ENCODE measurements around the gene CYP2S1. TPM values are rescaled to one million over a fixed set of nuclear protein-coding genes. Genes with fewer than 3 reads are reported as not detected.

Gene CYP2S1
- total and polyA plus RNA-seq, 2 experiments from 2014 or later = 130 to 315 TPM

- Mint-ChIP-seq H3K4me3 (no peak overlapping the region), H3K9me3 (no peaks in the 10 kb centered on the region), H3K27ac (no peak overlapping the region), H3K4me1 (no peaks in the 10 kb centered on the region), H3K27me3 (ENCODE audit: insufficient read depth, low read depth, poor library complexity) (peaks cover 3% of the 10 kb centered on the region), H3K36me3 (ENCODE audit: low read depth) (no peaks in the 10 kb centered on the region)
- no peaks in the 10 kb centered on the region for H3K9me2 ChIP-seq (ENCODE audit: insufficient read depth)
- no peak overlapping the region for H2AFZ ChIP-seq
- H3K36me3 ChIP-seq (ENCODE audit: insufficient read depth) = no peaks in the 10 kb centered on the region; the same call in 1 of the 2 replicates
- H3K27me3 ChIP-seq (ENCODE audit: insufficient read depth) = no peaks in the 10 kb centered on the region
- no peaks in the 10 kb centered on the region for H3K4me1 ChIP-seq (ENCODE audit: insufficient read depth)
- peaks cover 6% of the 10 kb centered on the region; the same call in 1 of the 2 replicates for H3F3A ChIP-seq (replicated peaks; ENCODE audit: low read depth)
- no peaks in the 10 kb centered on the region for H4K20me1 ChIP-seq (replicated peaks; ENCODE audit: insufficient read depth)
- no peaks in the 10 kb centered on the region for H3K79me2 ChIP-seq (replicated peaks; ENCODE audit: insufficient read depth)
- DNase-seq (ENCODE audit: low spot score) (no peak), ATAC-seq (no peak)
- no peak overlapping the region for H3K4me2 ChIP-seq
- TF ChIP-seq, protein P1, sequence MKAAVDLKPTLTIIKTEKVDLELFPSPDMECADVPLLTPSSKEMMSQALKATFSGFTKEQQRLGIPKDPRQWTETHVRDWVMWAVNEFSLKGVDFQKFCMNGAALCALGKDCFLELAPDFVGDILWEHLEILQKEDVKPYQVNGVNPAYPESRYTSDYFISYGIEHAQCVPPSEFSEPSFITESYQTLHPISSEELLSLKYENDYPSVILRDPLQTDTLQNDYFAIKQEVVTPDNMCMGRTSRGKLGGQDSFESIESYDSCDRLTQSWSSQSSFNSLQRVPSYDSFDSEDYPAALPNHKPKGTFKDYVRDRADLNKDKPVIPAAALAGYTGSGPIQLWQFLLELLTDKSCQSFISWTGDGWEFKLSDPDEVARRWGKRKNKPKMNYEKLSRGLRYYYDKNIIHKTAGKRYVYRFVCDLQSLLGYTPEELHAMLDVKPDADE (IDR thresholded peaks at IDR 0.05) = no peak
- TF ChIP-seq EZH2 (IDR thresholded peaks at IDR 0.05; ENCODE audit: low read depth, unreplicated experiment) (no peak), REST (IDR thresholded peaks at IDR 0.05; ENCODE audit: unreplicated experiment) (no peak)
- no peak overlapping the region for H3K27ac ChIP-seq (ENCODE audit: low read depth)
- H3K4me3 ChIP-seq = no peak overlapping the region
Observed at GRCh38 chr19:41232686-41233085, 39.7 kb downstream of the CYP2S1 start.

DNA sequence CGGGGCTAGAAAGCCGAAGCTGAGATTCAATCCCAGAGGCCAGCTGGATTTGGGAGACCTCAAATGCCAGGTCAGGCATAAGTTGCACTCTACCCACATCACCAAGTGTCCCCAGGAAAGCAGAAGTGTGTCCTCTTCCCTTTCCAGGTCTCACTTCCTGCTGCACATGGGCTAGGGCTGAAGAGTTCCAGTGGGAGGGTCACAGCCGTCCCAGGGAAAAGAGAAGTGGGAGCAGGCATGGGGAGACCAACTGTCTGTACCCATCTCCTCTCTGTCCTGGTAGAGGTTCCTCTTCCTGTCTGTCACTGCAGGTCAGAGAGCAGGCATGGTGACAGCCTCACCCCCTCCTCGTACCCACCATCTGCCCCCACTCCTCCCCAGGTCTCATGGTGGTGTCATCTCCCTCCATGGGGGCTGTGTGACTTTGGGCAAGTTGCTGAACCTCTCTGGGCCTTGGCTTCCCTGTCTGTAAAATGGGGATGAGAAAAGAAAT lies 40.8 kb downstream of the CYP2S1 start:
- no peaks in the 10 kb centered on the region for H3K9me3 Mint-ChIP-seq
- Histone ChIP-seq H2AFZ (no peak overlapping the region), H3K9me2 (ENCODE audit: insufficient read depth) (no peaks in the 10 kb centered on the region), H3F3A (replicated peaks; ENCODE audit: low read depth) (0 out of 2 replicates have a peak, but pooled peaks cover 4% of the 10 kb centered on the region), H3K36me3 (ENCODE audit: insufficient read depth) (no peaks in the 10 kb centered on the region; the same call in none of the 2 replicates), H3K4me2 (no peak overlapping the region), H4K20me1 (replicated peaks; ENCODE audit: insufficient read depth) (no peaks in the 10 kb centered on the region), H3K27ac (ENCODE audit: low read depth) (no peak overlapping the region), H3K27me3 (ENCODE audit: insufficient read depth) (no peaks in the 10 kb centered on the region), H3K79me2 (replicated peaks; ENCODE audit: insufficient read depth) (no peaks in the 10 kb centered on the region), H3K4me1 (ENCODE audit: insufficient read depth) (no peaks in the 10 kb centered on the region), H3K4me3 (no peak overlapping the region)
- no peak overlapping the region for H3K4me3 Mint-ChIP-seq
- TF ChIP-seq JUNB (IDR thresholded peaks at IDR 0.05; ENCODE audit: unreplicated experiment) = no peak
- H3K27me3 Mint-ChIP-seq (ENCODE audit: insufficient read depth, low read depth, poor library complexity) = peaks cover 3% of the 10 kb centered on the region
- DNase-seq (ENCODE audit: low spot score) (no peak), ATAC-seq (no peak)
- no peaks in the 10 kb centered on the region for H3K4me1 Mint-ChIP-seq
- H3K27ac Mint-ChIP-seq = no peak overlapping the region
- H3K36me3 Mint-ChIP-seq (ENCODE audit: low read depth) = no peaks in the 10 kb centered on the region

Data from GM23338 (cell line).